Panc1 (cell line): ENCODE results near the gene DAB2IP.

ENCODE experiments used
- CTCF ChIP-seq: fragments of 450-650 bp; IDR thresholded peaks from 2 replicates; pipeline ENCODE4 v1.5.1; 2017; ENCODE audit warnings: mild to moderate bottlenecking
- SIN3A ChIP-seq: IDR thresholded peaks from 2 replicates; pipeline ENCODE4 v1.6.1; 2012; ENCODE audit warnings: low read depth, mild to moderate bottlenecking, low read length, moderate library complexity, borderline replicate concordance; ENCODE audit not compliant: insufficient read depth

DNA sequence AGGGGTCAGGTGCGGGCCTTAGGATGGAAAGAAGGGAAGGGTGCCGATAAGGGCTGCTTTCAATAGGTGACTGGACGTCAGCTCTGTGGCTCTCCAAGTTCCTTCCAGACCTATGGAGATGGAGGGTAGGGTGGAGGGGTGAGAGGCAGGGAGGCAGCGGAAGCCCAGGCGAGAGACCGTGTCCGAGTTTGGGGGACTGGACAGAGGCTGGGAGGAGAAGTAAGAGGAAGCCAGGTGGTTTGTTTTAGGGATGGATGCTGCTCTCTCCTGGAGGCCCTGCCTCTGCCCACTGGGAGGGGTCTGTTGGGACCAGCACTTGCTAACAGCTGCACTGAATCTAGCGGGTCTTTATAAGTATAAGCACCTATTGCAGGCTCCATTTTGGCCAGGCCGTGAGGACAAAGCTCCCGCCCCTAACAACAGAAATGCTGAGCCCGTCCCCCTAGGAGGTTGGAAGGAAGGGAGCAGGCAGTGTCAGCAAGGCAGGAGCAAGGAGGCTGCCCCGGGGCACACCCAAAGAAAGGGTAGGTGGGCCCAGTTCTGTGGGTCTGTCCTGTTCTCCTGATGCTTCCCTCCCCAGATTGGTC lies 167.5 kb downstream of the DAB2IP start:
- no peak for TF ChIP-seq CTCF
- no peak for TF ChIP-seq SIN3A
